Gastroesophageal sphincter (tissue), 3 donors: ENCODE results near the gene KRT17.
"Not testable (repeated sequence)": the region's sequence is repeated elsewhere in the genome, so short reads cannot be mapped to it uniquely, and the experiment has no call there.

ENCODE experiments used
- EP300 ChIP-seq: sonication (generic); formaldehyde crosslinking; IDR thresholded peaks from one replicate; pipeline ENCODE4 v1.6.1; 2017; ENCODE audit warnings: antibody characterized with exemption, mild to moderate bottlenecking
- POLR2A ChIP-seq, 2 donors: fragments of 450-650 bp; IDR thresholded peaks; one replicate each; pipeline ENCODE4 v1.6.1; 2017; ENCODE audit warnings: antibody characterized with exemption in 2 of 2, mild to moderate bottlenecking in 2 of 2, moderate library complexity in 1 of 2
- POLR2AphosphoS5 ChIP-seq: sonication (generic); formaldehyde crosslinking; IDR thresholded peaks from one replicate; pipeline ENCODE4 v1.6.1; 2017; ENCODE audit warnings: antibody characterized with exemption
- TF ChIP-seq, protein P1 (sequence below), 4 experiments: fragments of 200-600 bp in 2 of 4; fragments of 450-650 bp in 2 of 4; sonication (generic) in 1 of 4; IDR thresholded peaks; one replicate each; pipeline ENCODE4 v1.5.1; 2017 to 2019; ENCODE audit warnings: antibody characterized with exemption in 4 of 4, mild to moderate bottlenecking in 2 of 4, moderate library complexity in 2 of 4

DNA sequence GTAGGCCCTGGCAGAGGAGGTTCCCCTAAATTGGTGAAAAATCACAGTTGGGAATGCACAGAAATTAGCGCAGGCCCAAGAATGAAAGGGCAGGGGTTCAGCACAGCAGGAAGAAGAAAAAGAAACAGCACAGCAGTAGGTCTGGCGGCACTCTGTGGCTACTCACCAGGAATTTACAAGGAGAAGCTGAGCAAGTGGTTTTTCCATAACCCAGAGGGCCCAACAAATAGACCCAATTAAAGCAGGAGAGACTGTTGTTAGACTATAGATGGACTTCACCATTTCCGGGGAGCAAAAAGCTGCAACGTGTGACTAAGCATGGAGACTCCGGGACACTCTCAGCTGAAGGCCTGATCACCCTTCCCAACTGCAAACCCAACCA, 2.5 kb upstream of the KRT17 start:
- TF ChIP-seq POLR2AphosphoS5; POLR2A (IDR thresholded peaks at IDR 0.05); EP300: not testable (repeated sequence)
- TF ChIP-seq, protein P1, sequence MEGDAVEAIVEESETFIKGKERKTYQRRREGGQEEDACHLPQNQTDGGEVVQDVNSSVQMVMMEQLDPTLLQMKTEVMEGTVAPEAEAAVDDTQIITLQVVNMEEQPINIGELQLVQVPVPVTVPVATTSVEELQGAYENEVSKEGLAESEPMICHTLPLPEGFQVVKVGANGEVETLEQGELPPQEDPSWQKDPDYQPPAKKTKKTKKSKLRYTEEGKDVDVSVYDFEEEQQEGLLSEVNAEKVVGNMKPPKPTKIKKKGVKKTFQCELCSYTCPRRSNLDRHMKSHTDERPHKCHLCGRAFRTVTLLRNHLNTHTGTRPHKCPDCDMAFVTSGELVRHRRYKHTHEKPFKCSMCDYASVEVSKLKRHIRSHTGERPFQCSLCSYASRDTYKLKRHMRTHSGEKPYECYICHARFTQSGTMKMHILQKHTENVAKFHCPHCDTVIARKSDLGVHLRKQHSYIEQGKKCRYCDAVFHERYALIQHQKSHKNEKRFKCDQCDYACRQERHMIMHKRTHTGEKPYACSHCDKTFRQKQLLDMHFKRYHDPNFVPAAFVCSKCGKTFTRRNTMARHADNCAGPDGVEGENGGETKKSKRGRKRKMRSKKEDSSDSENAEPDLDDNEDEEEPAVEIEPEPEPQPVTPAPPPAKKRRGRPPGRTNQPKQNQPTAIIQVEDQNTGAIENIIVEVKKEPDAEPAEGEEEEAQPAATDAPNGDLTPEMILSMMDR (IDR thresholded peaks at IDR 0.05) = not testable (repeated sequence)
